ENCODE measurements around the gene ARL6IP1. TPM values are rescaled to one million over a fixed set of nuclear protein-coding genes. Genes with fewer than 3 reads are reported as not detected.
A peak's percentile ranks its signal among the peaks of the same experiment; 100 is the strongest.

The ARL6IP1 gene
- polyA plus RNA-seq, 2 of the 4 experiments (the other 2 are of a cell fraction) = 459 to 479 TPM

GRCh38 chr16:18839555-18839954 lies 38.2 kb upstream of the ARL6IP1 start:
- H3K4me1 ChIP-seq = no peaks in the 10 kb centered on the region
- no peak overlapping the region for H3K4me3 ChIP-seq
- no peak for FAIRE-seq
- no peak overlapping the region for H3K27ac ChIP-seq
- H3K4me2 ChIP-seq = no peak overlapping the region
- DNase-seq (ENCODE audit: low read depth in 1 of 2, low spot score in 1 of 2) = no peak
- no peak for ATAC-seq
- TF ChIP-seq HOXB13 (CRISPR knock-in tag; IDR thresholded peaks at IDR 0.05; ENCODE audit: low read depth) = no peak
- TF ChIP-seq TP53 (CRISPR knock-in tag; IDR thresholded peaks at IDR 0.05) = no peak
- 0 out of 4 replicates have a peak, but pooled peaks of 1 of the 2 experiments have one; percentile 19 for TF ChIP-seq CEBPB (IDR thresholded peaks at IDR 0.05)
- ChIA-PET CTCF (interaction anchor here (1.3 to 1.9 kb wide), 2 partner anchors 36 to 37 kb away, joined by 5 to 6 read pairs; no protein-coding TSS in a partner anchor), POLR2A (no interaction called here)
- no peaks in the 10 kb centered on the region for H3K9me3 ChIP-seq
- WGBS (ENCODE audit: missing lambda C conversion rate) = 86% methylated on average over 6 of the region's 6 CpGs

- no peaks in the 10 kb centered on the region for H3K4me1 ChIP-seq
- TF ChIP-seq RAD21 (conservative IDR thresholded peaks at IDR 0.05 in 1 of 2, IDR thresholded peaks at IDR 0.05 in 1 of 2) (no peak), USF2 (IDR thresholded peaks at IDR 0.05) (no peak)
- FAIRE-seq = no peak
- ChIA-PET POLR2A (interaction anchor here (0.6 kb wide), 1 partner anchor 35 kb away, joined by 3 read pairs; the partner anchor contains the start of gene ARL6IP1), CTCF (interaction anchor here (1.0 to 1.1 kb wide), 2 partner anchors 11 to 35 kb away, joined by 3 to 4 read pairs; partner anchors contain the start of gene ARL6IP1)
- H3K4me2 ChIP-seq = no peak overlapping the region
- no peak overlapping the region for H3K4me3 ChIP-seq
- no peak overlapping the region for H3K27ac ChIP-seq
- no peaks in the 10 kb centered on the region for H3K9me3 ChIP-seq
- DNase-seq (ENCODE audit: low read depth in 1 of 2, low spot score in 1 of 2) = no peak
- ATAC-seq = no peak
Observed at GRCh38 chr16:18836702-18837101, 35.4 kb upstream of the ARL6IP1 start.

GRCh38 chr16:18834864-18835263 lies 33.5 kb upstream of the ARL6IP1 start:
- H3K27ac ChIP-seq = no peak overlapping the region
- no peak overlapping the region for H3K4me2 ChIP-seq
- H3K4me3 ChIP-seq = no peak overlapping the region
- ChIA-PET POLR2A (interaction anchor here (2.6 kb wide), 1 partner anchor 34 kb away, joined by 8 read pairs; the partner anchor contains the start of gene ARL6IP1), CTCF (interaction anchor here (1.6 to 2.8 kb wide), 2 partner anchors 33 to 111 kb away, joined by 6 to 14 read pairs; partner anchors contain the start of gene ARL6IP1)
- ATAC-seq = no peak
- TF ChIP-seq FOXS1 (CRISPR knock-in tag; IDR thresholded peaks at IDR 0.05) (no peak), MAFK (IDR thresholded peaks at IDR 0.05; ENCODE audit: partially characterized antibody) (no peak), USF2 (IDR thresholded peaks at IDR 0.05) (no peak), RARB (CRISPR knock-in tag; IDR thresholded peaks at IDR 0.05) (no peak), TFCP2L1 (CRISPR knock-in tag; IDR thresholded peaks at IDR 0.05) (no peak), ESRRA (IDR thresholded peaks at IDR 0.05; ENCODE audit: borderline replicate concordance, low read length) (no peak), CBX8 (IDR thresholded peaks at IDR 0.05) (no peak), REST (IDR thresholded peaks at IDR 0.05) (no peak), PHF8 (IDR thresholded peaks at IDR 0.05; ENCODE audit: borderline replicate concordance, low read depth) (no peak), ATOH8 (CRISPR knock-in tag; IDR thresholded peaks at IDR 0.05; ENCODE audit: low read depth) (no peak)
- 75% methylated on average over 4 of the region's 4 CpGs for WGBS (ENCODE audit: missing lambda C conversion rate)
- H3K4me1 ChIP-seq = no peaks in the 10 kb centered on the region
- peak in 1 of 2 experiments; percentile 22 for DNase-seq (ENCODE audit: low read depth in 1 of 2, low spot score in 1 of 2)
- no peak for FAIRE-seq
- no peaks in the 10 kb centered on the region for H3K9me3 ChIP-seq
